ENCODE data around the gene IGF1R. TPM values are rescaled to one million over a fixed set of nuclear protein-coding genes. Genes with fewer than 3 reads are reported as not detected.

The IGF1R gene
- polyA plus RNA-seq, 1 experiment, result 21.6 TPM

GRCh38 chr15:98958076-98958475 is 309.7 kb downstream of the IGF1R start:
- ChIA-PET POLR2A (no interaction called here), CTCF (no interaction called here)
- no peak for DNase-seq (ENCODE audit: low read depth, low spot score)
- Histone ChIP-seq H3K27ac (ENCODE audit: low read depth, low read length) (no peak overlapping the region), H3K4me3 (ENCODE audit: low read depth, low read length) (no peak overlapping the region), H3K27me3 (ENCODE audit: control insufficient read depth, insufficient read depth, low read length) (no peaks in the 10 kb centered on the region), H3K9me3 (ENCODE audit: control insufficient read depth, insufficient read depth, low read length) (peaks cover 29% of the 10 kb centered on the region)
- TF ChIP-seq CTCF (IDR thresholded peaks at IDR 0.05; ENCODE audit: low read depth, low read length), result no peak

GRCh38 chr15:98958918-98959639 is 310.7 kb downstream of the IGF1R start:
- Histone ChIP-seq H3K27me3 (ENCODE audit: control insufficient read depth, insufficient read depth, low read length) (no peaks in the 10 kb centered on the region), H3K27ac (ENCODE audit: low read depth, low read length) (no peak overlapping the region), H3K9me3 (ENCODE audit: control insufficient read depth, insufficient read depth, low read length) (peaks cover 29% of the 10 kb centered on the region), H3K4me3 (ENCODE audit: low read depth, low read length) (no peak overlapping the region)
- DNase-seq (ENCODE audit: low read depth, low spot score), result no peak
- TF ChIP-seq CTCF (IDR thresholded peaks at IDR 0.05; ENCODE audit: low read depth, low read length), result no peak
- ChIA-PET POLR2A (no interaction called here), CTCF (no interaction called here)

- peaks cover 29% of the 10 kb centered on the region for H3K9me3 ChIP-seq (ENCODE audit: control insufficient read depth, insufficient read depth, low read length)
- no peak overlapping the region for H3K27ac ChIP-seq (ENCODE audit: low read depth, low read length)
- DNase-seq (ENCODE audit: low read depth, low spot score), result no peak
- no peaks in the 10 kb centered on the region for H3K27me3 ChIP-seq (ENCODE audit: control insufficient read depth, insufficient read depth, low read length)
- CTCF ChIA-PET, result no interaction called here
- TF ChIP-seq CTCF (IDR thresholded peaks at IDR 0.05; ENCODE audit: low read depth, low read length), result no peak
- POLR2A ChIA-PET, result no interaction called here
- no peak overlapping the region for H3K4me3 ChIP-seq (ENCODE audit: low read depth, low read length)
Observed at GRCh38 chr15:98959640-98960007, 311.3 kb downstream of the IGF1R start.

GRCh38 chr15:98960555-98961050 is 312.3 kb downstream of the IGF1R start:
- CTCF ChIA-PET, result no interaction called here

More at GRCh38 chr15:98960555-98961050, 312.3 kb downstream of the IGF1R start:
- DNase-seq (ENCODE audit: low read depth, low spot score), result no peak
- Histone ChIP-seq H3K27ac (ENCODE audit: low read depth, low read length) (no peak overlapping the region), H3K9me3 (ENCODE audit: control insufficient read depth, insufficient read depth, low read length) (peaks cover 29% of the 10 kb centered on the region), H3K27me3 (ENCODE audit: control insufficient read depth, insufficient read depth, low read length) (no peaks in the 10 kb centered on the region), H3K4me3 (ENCODE audit: low read depth, low read length) (no peak overlapping the region)
- POLR2A ChIA-PET, result no interaction called here
- no peak for TF ChIP-seq CTCF (IDR thresholded peaks at IDR 0.05; ENCODE audit: low read depth, low read length)

Measured in AG04450 (cell line).